Forelimb muscle (tissue), 1 donor: ENCODE measurements around the gene DACT3. TPM values are rescaled to one million over a fixed set of nuclear protein-coding genes. Genes with fewer than 3 reads are reported as not detected.

Source experiments
- DNase-seq: peaks from one replicate; pipeline ENCODE4 v3.0.0-alpha.2; 2013; ENCODE audit warnings: low read depth
- polyA plus RNA-seq: library from polyadenylated mRNA; unstranded; fragments of 120-200 nt; gene quantifications from one replicate; pipeline ENCODE4 v1.2.1, GENCODE V29; 2013; ENCODE audit not compliant: insufficient read length

DACT3 gene
- polyA plus RNA-seq, 1 donor, result 15.2 TPM

GRCh38 chr19:46599716-46600373, 61.1 kb downstream of the DACT3 start:
- no peak for DNase-seq

GRCh38 chr19:46598372-46598917, 62.5 kb downstream of the DACT3 start:
- DNase-seq, result no peak

Other genes with a start within 250 kb of the DACT3 start
- gene CCDC8, start 247.6 kb downstream of the DACT3 start, polyA plus RNA-seq, result 63.1 TPM
- gene PNMA8C, start 232.2 kb downstream of the DACT3 start, polyA plus RNA-seq, result 0.73 TPM
- 35.9 TPM for gene PNMA8A, start 189.6 kb downstream of the DACT3 start, polyA plus RNA-seq
- 2.5 TPM for gene PNMA8B, start 165.3 kb downstream of the DACT3 start, polyA plus RNA-seq
- 185 TPM for gene CALM3, start 59.9 kb downstream of the DACT3 start, polyA plus RNA-seq
- gene PTGIR, start 36.1 kb downstream of the DACT3 start, polyA plus RNA-seq, result 3.5 TPM
- gene GNG8, start 25.0 kb downstream of the DACT3 start, polyA plus RNA-seq, result 0.97 TPM
- 20.7 TPM for gene PRKD2, start 55.9 kb upstream of the DACT3 start, polyA plus RNA-seq
- 19.0 TPM for gene FKRP, start 84.9 kb upstream of the DACT3 start, polyA plus RNA-seq
- gene STRN4, start 85.3 kb upstream of the DACT3 start, polyA plus RNA-seq, result 46.7 TPM
- gene SLC1A5, start 127.4 kb upstream of the DACT3 start, polyA plus RNA-seq, result 20.6 TPM
- 53.2 TPM for gene AP2S1, start 189.7 kb upstream of the DACT3 start, polyA plus RNA-seq
- gene ARHGAP35, start 199.8 kb upstream of the DACT3 start, polyA plus RNA-seq, result 36.5 TPM